AG04449 (cell line): Measurements from ENCODE around the gene RMDN2.
A peak's percentile ranks its signal among the peaks of the same experiment; 100 is the strongest.

Experiments
- CTCF ChIA-PET: fragments of 350-600 bp; formaldehyde crosslinking; extraction: SDS; loops from one replicate; lab custom pipeline; 2021; ENCODE audit warnings: antibody characterized with exemption; lab: Yijun Ruan, JAX
- POLR2A ChIA-PET: fragments of 400-600, 350-600 bp; formaldehyde crosslinking; extraction: SDS; loops from one replicate; lab custom pipeline; 2020; ENCODE audit warnings: antibody characterized with exemption, inconsistent platforms; lab: Yijun Ruan, JAX
- DNase-seq: peaks from one replicate; pipeline ENCODE4 v3.0.0-alpha.2; 2010; ENCODE audit warnings: low read depth, low spot score
- H3K4me3 ChIP-seq: 2 replicates; pipeline ENCODE4 v1.5.1; 2011; ENCODE audit warnings: low read depth, mild to moderate bottlenecking, control low read depth, low read length
- CTCF ChIP-seq: IDR thresholded peaks from one replicate; pipeline ENCODE4 v1.5.1; 2011; ENCODE audit warnings: mild to moderate bottlenecking, moderate library complexity, low read length, control low read depth, inconsistent platforms; ENCODE audit not compliant: insufficient read depth; ENCODE audit errors: missing control alignments

The RMDN2 gene

GRCh38 chr2:37973615-37974353 lies 48.7 kb downstream of the RMDN2 start:
- ChIA-PET POLR2A (no interaction called here), CTCF (interaction anchor here (1.5 to 2.1 kb wide), 3 partner anchors 8 to 301 kb away, joined by 6 to 13 read pairs (median 8); no protein-coding TSS in a partner anchor)
- no peak overlapping the region for H3K4me3 ChIP-seq
- no peak for TF ChIP-seq CTCF
- no peak for DNase-seq

DNA sequence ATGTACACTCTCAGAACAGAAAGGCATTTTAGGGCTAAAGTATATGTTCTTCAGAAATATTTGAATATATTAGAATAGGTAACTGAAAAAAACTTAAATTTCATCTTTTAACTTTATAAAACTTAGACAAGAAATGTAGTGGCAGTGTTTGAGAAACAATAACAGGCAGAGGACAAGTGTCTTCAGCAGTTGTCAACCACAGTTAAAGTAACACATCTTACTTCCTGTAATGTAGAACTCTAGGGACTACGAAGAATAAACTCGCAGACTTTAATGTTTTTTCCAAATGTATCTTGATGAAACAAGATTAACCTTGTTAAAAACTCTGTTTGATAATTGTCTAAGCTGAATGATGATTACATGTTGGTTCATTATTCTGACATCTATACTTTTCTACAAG lies 50.7 kb downstream of the RMDN2 start:
- no peak overlapping the region for H3K4me3 ChIP-seq
- no peak for DNase-seq
- ChIA-PET POLR2A (no interaction called here), CTCF (interaction anchor here (1.0 to 1.5 kb wide), 3 partner anchors 17 to 299 kb away, joined by 3 to 4 read pairs (median 3); no protein-coding TSS in a partner anchor)
- TF ChIP-seq CTCF, result no peak

DNA sequence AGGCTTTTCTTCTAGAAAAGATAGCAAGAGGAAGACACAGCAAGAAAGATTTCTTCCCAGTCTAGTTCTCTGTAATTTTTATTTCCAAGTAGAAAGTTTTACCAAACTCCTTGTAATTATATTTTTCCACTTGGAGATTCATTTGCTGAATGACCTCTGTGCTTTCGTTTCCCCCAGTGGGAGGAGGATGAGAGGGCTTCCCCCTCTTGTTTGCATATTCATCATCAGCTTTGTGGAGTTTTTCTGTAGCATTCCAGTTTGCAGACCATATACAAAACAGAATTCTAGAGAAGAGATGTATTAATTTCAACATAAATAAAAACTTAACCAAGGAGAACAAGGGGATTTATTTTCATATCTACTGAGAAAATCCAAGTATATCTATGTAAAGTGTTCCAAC lies 51.3 kb downstream of the RMDN2 start:
- no peak for TF ChIP-seq CTCF
- ChIA-PET CTCF (interaction anchor here (1.5 kb wide), 1 partner anchor 298 kb away, joined by 3 read pairs; no protein-coding TSS in a partner anchor), POLR2A (no interaction called here)
- no peak for DNase-seq
- H3K4me3 ChIP-seq, result no peak overlapping the region

DNA sequence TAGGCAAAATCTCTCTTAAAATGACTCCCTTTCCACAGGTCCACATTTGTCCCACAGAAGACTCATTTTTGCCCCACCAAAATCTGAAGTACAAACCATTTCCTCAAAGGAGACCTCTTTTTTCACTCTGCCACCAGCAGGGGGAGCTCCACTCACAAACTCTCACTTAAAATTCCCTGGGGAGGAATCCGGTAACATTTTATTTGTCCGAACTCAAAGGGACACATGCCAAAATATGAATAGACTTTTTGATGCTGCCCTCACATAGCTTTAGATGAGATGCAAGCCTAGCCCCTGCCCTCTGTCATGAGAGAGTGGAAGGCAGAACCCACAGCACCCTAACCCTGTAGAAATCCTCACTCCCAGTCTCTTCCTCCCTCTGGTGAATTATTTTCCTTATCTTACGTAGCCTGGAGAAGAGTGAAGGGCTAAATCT lies 57.1 kb downstream of the RMDN2 start:
- no peak for DNase-seq
- CTCF ChIA-PET, result interaction anchor here (0.6 to 3.7 kb wide), 31 partner anchors 9 to 586 kb away, joined by 3 to 100 read pairs (median 3); no protein-coding TSS in a partner anchor

GRCh38 chr2:37982847-37983246 lies 57.8 kb downstream of the RMDN2 start:
- ChIA-PET CTCF (interaction anchor here (0.8 to 3.7 kb wide), 17 partner anchors 8 to 314 kb away, joined by 3 to 100 read pairs (median 5); no protein-coding TSS in a partner anchor), POLR2A (no interaction called here)
- no peak overlapping the region for H3K4me3 ChIP-seq
- TF ChIP-seq CTCF, result no peak
- no peak for DNase-seq

More for the DNA sequence above, 57.1 kb downstream of the RMDN2 start:
- POLR2A ChIA-PET, result no interaction called here
- TF ChIP-seq CTCF, result peak; percentile 54
- peak overlapping the region; percentile 16 for H3K4me3 ChIP-seq

DNA sequence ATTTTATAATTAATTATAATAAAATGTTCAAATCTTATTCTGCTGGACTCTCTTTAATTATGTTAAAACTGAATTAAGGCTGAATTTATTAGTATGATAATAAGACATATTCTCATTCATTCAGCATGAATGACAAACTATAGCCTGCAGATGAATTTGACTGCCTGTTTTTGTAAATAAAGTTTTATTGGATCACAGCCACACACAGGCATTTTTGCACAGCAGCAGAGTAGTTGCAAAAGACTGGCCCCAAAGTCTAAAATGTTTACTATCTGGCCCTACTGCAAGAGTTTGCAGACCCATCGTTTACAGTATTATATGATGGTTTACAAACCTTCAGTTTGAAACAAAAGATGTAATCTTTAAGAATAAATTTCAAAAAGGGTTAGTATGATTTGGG lies 58.6 kb downstream of the RMDN2 start:
- no peak for TF ChIP-seq CTCF
- H3K4me3 ChIP-seq, result no peak overlapping the region
- ChIA-PET POLR2A (no interaction called here), CTCF (interaction anchor here (0.6 to 3.9 kb wide), 4 partner anchors 15 to 296 kb away, joined by 3 to 43 read pairs (median 8); no protein-coding TSS in a partner anchor)
- DNase-seq, result no peak
